Nucleus accumbens (tissue), 56 donors: Measurements from ENCODE around the gene PRSS36.
"Not testable (repeated sequence)": the region's sequence is repeated elsewhere in the genome, so short reads cannot be mapped to it uniquely, and the experiment has no call there.

Experiments used
- DNase-seq, 56 donors: peaks; one replicate each; lab custom pipeline; 2025; lab: John Stamatoyannopoulos, UW

The PRSS36 gene

DNA sequence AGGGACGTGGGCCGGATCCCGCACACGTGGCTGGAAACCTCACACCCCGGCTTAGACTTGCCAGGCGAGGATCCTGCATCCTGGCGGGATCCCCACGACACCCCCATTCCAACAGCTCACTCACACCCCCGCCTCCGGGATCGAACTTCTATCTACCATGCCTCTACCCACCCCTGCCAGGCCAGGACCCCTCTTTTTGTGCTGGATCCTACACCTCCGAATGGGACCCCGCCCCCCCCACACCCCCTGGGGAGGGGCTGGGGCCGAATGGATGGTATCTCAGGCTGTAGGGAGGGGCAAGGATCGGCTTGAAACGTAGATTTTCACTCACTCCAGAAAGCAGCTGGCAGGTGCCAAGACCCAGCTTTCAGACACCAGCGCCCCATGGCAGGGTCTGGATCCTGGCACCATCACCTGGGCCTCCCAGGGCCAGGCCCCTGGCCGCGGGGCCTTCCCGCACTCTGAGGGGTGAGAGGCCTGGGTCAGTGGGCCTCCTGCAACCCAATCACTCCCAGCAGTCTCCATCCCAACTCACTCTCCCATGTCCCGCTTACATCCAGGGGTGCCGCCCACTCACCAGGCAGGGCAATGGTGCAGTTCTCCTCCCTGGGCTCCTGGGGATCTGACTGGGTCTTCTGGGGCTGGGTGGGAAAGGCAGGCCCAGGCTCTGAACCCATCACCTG is 6.7 kb downstream of the PRSS36 start:
- DNase-seq, result no peak

DNA sequence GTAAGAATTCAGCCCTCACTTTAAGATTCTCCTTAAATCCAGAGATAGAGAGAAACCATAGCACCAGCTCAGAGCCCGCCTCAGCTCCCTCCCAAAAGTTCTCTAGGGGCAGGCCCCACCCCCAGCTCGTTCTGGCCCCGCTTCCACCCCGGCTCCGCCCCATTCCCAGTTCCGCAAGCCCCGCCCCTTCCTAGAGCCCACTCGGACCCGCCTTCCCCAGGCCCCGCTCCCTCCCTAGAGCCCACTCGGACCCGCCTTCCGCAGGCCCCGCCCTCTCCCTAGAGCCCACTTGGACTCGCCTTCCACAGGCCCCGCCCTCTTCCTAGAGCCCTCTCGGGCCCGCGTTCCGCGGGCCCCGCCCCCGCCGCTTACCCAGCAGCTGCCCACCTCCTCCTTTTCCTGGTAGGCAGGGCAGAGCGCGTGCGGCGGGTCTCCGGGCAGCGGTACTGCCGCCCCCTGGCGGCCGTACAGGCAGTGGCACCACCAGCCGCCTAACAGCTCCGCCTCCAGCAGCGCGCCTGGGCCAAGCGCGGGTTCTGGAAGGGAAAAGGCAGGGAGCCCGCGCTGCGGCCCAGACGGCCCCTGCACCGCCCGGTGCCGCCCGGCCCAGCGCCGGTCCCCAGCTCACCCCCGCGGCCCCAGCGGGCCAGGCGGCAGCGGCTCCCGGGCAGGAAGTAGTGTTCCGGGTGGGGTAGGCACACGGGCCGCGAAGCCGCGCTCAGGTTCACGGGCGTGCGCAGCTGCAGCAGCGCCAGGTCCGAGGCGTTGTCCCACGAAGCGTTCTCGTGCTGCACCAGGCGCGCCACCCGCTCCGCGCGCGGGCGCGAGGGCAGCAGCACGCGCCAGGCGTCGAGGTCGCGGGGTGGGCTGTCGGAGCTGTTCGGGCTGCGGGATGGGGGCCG is 7.5 kb downstream of the PRSS36 start:
- peak; percentile 71 to 99 (median 96) for DNase-seq

DNA sequence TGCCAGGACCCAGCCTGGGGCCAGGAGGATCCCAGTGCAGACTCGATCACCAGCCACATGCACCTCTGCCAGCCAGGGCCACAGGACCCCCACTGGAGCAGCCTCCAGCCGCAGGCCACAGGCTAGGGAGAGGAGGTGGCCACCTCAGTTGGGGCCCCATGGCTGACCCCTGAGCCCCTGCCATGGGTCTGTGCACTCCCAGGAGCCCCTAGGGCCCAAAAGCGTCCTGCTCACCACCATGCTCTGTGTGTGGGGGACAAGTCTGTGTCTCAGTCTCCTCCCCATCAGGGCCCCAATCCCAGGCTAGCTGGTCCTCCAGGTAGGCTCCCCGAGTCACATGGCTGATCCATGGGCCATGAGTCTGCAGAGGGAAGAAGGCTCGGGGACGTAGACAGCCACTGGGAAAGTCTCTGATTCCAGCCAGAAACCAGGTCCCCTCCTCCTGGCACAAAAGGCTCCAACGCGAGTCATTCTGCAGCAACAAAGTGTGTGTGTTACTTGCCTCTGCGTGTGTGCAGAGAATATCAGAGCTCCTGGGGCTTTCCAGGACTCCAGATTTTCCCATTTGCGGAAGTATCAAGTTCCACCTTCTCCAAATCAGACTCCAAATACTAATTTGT is 8.3 kb downstream of the PRSS36 start:
- DNase-seq, result peak in 8 of 56 donors; percentile 20 to 58 (median 41)

DNA sequence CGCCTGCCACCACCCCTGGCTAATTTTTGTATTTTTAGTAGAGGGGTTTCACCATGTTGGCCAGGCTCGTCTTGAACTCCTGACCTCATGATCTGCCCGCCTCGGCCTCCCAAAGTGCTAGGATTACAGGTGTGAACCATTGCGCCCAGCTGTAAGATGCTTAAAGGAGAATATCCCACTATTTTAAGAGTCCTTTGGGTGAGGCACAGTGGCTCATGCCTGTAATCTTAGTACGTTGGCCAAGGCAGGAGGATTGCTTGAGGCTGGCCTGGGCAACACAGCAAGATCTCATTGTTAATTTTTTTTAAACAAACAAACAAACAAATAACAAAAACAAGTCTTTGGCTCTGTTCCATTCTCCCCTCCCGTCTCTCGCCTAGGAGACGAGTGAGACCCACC is 8.8 kb downstream of the PRSS36 start:
- DNase-seq, result not testable (repeated sequence)

DNA sequence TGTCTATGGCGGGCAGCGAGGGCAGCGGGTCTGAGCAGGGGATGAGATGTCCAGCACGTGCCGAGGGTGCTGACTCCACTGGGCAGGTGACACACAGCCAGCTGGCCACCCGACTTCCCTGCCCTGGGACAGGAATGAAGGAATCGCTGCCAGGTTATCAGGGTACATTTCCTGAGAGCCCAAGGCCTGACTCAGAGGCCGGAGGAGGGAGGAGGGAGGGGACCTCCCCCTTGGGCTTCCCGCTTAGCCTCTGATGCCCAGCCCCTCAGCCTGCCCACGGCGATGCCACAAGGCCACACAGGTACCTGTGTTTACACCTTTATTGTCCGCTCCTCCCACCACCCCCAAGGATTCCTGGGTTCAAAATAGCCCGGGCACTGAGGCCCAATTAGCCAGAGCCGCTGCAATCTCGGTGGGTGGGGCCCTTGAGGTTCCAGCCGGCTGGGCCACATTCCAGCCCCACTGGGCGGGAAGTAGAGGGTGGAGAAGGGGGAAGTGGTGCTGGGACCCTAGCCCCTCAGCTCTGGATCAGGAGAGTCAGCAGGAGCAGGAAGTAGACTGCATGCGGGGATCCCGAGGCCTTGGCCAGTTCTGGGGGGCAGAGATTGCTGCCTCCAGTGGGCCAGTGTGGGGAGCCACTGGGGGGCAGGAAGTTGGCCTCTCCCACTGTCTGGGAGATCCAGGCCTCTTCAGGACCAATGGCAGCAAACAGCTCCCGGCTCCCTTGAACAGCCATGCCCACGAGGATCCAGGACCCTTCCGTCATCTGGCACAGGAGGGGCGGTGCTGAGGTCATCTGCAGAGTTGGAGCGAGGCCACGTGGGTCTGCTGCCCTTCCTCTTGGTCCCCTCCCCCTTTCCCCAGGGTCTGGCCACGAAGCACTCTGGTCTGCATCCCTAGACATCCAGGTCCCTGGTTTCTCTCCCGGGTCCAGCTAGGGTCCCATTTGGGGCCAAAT is 11.0 kb downstream of the PRSS36 start:
- DNase-seq, result no peak

DNA sequence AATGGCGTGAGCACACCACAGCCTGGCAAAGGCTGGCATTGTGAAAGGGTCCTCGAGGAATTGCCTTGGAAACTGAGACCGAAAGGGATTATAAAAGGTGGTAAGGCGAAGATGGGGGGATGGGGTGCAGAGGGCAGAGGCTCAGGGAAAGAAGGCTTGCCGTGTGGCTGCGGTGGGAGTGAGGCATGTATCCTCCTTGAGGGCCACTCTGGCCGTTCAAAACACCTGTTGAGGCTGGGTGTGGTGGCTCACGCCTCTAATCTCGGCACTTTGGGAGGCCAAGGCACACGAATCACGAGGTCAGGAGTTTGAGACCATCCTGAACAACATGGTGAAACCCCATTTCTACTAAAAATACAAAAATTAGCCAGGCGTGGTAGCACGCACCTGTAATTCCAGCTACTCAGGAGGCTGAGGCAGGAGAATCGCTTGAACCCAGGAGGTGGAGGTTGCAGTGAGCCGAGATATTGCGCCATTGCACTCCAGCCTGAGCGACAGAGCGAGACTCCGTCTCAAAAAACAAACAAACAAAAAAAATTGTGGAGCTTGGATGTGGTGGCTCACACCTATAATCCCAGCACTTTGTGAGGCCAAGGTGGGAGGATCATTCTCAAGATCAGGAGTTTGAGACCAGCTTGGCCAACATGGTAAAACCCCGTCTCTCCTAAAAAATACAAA is 12.9 kb downstream of the PRSS36 start:
- not testable (repeated sequence) for DNase-seq

DNA sequence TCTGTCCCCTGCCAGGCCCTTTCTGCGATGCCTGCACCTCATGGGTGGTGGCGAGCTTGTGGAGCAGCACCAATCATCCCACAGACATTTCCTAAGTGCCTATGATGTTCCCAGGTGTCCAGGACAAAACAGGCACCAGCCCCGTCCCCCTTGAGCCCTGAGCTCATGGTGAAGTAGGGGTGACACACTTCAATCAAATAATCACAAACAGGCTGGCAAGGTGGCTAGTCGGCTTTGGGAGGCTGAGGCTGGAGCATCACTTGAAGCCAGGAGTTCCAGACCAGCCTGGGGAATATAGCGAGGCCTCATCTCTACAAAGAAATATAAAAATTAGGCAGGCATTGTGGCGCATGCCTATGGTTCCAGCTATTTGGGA is 13.6 kb downstream of the PRSS36 start:
- DNase-seq, result no peak

DNA sequence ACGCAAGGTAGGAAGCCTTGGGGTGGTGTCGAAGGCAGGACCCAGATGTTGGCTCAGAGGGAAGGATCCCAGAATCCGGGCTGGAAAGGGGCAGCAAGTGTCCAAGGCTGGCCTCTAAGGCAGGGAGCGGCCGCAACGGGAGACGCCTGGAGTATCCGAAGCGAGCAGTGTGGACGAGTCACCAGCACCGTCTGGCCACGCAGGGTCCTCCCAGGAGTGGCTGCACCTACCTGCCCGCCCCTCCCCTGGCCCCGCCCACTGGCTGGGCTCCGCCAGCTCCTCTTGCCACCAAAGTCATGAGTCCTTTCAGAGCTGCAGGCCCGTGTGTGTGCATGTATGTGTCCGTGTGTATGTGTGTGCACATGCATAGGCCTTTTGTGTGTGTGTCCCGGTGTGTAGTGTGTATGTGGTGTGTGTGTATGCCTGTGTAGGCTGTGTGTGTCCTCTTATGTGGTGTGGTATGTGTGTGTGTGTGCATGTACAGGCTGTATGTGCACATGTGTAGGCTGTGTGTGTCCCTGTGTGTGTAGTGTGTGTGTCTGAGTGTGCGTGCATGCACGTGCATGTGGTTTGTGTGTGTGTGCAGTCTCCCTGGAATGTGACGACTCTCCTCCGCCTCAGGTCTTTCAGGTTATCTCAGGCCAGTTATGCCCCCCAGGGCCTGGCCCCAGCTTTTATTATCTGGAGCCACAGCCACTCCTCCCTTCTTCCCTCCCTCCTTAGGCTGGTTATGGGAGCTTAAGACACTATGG is 14.2 kb downstream of the PRSS36 start, which contains the start of gene PRSS8:
Gene PRSS8, minus strand, starts transcription at position 193 of the 752 bp plus-strand sequence. CDS start 229 bp downstream, outside the sequence.
- peak in 1 of 56 donors; percentile 10 for DNase-seq

DNA sequence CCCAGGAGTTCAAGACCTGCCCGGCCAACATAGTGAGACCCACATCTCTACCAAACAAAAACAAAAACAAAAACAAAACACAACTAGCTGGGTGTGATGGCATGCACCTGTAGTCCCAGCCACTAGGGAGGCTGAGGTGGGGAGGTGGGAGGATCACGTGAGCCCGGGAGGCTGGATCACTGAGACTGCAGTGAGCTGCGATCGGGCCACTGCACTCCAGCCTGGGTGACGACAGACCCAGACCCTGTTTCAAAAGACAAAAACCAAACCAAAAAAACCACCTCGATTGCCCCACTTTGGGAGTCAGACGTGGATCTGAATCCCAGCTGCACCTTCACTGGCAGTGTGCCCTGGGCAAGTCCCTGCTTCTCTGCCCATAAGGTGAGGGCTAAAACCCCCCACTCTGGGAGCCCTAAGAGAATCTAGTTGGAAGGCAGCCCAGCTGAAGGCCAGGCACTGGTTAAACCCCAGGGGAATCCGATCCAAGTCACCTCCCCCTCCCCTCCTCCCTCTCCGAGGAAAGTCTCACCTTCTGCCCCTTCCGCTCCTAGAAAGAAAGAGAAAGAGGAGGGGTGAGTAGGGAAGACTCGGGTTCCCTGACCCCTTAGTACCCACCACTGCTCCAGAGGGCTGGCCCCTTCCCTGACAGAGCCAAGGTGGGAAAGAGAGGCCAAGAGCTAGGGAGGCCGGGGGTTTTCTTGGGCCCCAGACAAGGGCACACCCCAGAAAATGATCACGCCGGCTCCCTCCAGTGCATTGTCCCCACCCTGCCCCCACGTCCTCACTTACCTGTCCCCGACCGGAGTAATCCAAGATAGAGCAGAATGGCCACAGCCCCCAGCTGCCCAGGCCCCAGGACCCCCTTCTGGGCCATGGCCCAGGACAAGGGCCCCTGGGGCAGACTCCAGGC is 15.0 kb downstream of the PRSS36 start:
- DNase-seq, result no peak

DNA sequence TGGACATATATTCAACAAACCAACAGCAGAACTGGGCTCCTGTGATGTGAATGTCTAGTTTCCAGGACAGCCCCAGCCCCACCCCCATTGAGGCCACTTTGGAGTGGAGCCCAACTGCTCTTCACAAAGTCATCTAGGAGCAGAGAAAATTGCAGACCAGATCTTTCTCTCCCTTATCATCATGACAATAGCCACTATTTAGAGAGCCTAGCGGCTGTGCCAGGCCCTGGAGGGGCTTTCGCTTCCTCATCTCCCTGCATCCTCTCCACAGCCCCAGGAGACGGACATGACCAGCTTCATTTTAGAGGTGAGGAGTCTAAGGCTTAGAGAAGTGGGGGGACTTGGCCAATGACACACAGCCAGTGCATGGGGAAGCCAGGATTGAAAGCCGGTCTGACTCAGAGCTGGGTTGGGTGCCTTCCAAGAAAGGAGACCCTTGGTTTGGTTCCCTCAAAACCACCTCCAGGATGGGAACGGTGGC is 15.7 kb downstream of the PRSS36 start:
- DNase-seq, result no peak

DNA sequence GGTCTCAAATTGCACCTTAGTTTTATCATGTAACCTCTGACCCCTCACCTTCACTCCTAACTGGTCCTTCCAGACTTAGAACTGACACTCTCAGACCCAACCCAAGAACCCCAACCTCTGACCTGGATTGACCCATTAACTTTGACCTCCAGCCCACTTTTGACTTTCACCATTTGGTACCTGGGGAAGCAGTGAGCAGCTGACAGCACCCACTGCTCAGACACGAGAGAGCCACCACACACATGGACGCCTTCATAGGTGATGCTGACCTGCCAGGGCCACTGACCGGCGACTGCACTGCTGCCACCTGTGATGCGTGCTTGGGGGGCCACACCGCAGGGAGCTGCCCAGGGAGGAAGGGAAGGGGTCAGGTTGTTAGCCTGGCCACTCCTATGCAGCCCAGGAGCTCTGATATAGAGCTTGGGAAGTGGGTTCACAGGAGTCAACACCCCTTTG is 16.8 kb downstream of the PRSS36 start:
- no peak for DNase-seq

DNA sequence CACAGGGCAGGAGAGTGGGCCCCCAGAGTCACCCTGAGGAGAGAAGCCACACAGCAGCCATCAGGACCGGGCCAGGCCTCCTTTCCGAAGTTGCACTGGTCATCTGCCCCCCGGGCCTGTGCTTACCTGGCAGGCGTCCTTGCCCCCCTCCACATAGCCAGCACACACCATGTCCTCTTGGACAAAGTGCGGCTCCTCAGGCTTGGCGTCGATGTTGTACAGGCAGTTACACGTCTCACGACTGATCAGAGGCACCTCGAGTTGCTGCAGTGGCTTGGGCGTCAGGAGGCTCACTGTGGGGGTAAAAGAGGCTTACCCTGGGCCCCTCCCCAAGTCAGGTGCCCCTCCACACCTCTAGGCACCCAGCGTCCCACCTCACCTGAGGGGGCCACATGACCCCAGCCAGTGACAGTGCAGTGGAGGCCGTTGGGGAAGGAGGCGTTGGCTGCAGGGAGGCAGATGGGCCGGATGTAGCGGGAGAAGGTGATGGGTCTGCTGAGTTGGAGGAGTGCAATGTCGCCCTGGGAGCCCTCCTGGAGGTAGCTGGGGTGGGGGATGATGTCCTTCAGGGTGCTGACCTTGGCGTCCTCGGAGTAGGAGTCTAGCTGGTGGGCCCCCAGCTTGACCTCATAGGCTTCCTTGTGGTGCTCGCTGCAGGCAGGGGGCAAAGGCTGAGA is 17.4 kb downstream of the PRSS36 start:
- DNase-seq, result no peak

DNA sequence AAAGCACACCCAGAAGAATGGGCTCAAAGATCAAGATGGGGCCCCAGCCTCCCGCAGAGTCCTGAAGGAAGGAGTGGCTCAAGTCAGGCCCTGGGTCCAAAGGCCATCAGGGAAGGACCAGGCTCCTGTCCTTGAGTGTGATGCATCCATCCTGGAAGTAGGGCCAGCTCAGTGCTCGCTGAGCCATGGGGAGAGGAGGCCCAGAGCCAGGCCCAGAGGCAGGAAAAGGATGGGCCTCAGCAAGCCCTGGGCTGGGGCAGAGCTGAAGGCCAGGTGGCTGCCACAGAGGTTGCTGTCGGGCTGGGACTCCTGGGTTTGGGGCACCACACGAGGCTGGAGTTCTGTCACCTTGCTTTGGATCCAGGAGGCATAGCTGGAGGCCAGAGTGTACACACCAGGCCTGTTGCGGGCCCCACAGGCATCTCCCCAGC is 18.0 kb downstream of the PRSS36 start:
- no peak for DNase-seq

DNA sequence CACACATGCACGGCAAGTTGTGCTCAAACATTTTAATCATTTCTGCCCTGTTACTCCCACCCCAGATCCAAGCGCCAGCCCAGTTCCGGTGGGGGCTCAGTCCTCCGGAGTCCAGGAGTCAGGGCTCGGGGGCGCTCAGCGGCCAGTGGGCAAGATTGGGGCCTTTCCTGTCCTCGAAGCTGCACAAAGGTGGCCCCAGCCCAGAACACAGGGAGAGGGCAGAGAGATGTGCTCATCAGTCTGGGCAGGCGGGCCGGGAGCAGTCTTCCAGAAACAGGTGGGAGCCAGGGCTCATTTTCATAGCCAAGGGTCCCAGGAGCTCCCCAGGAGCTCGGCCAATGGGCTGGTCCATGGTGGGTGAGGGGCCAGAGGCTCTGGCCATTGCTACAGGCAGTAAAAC is 18.4 kb downstream of the PRSS36 start:
- DNase-seq, result no peak

DNA sequence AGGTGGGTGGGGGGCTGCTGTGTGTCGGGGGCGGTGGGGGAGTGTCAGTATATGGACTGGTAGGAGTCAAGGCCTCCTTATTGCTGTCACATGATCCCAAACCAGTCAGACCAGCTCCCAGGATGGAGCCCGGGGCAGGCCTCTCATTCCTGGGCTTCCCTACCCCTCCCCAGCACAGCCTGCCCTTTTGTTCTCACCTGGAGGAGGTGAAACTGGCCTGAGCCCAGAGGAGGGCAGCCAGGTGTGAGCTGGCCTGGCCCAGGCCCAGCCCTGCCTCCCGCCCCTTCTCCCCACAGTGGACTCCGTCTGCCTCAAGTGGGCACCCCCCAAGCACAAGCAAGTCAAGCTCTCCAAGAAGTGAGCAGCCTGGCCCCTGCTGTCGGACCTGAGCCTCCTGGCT is 19.0 kb downstream of the PRSS36 start:
- no peak for DNase-seq

DNA sequence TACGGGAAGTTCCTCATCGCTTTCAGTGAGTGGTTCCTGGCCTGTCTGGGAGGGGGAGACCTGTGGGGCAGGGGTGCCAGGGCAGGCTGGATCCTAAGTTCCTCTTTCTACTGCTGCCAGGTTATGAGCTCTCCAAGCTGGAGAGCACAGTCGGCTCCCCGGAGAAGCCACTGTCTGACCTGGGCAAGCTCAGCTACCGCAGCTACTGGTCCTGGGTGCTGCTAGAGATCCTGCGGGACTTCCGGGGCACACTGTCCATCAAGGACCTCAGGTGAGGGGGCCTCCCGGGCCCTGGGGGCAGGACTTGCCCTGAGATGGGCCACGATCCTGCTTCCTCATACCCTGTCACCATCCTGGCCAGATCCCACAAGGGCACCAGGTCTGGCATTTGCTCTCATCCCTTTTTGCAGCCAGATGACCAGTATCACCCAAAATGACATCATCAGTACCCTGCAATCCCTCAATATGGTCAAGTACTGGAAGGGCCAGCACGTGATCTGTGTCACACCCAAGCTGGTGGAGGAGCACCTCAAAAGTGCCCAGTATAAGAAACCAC is 19.5 kb downstream of the PRSS36 start:
- DNase-seq, result no peak
